HG03045 (cell line): Measurements from ENCODE around the gene ZMYND15.

ENCODE experiments used
- ATAC-seq: cut with Tn5 transposase; IDR thresholded peaks from one replicate; pipeline ENCODE4 v1.9.1; 2021; ENCODE audit warnings: mild to moderate bottlenecking, moderate library complexity; ENCODE audit not compliant: unreplicated experiment

The ZMYND15 gene

DNA sequence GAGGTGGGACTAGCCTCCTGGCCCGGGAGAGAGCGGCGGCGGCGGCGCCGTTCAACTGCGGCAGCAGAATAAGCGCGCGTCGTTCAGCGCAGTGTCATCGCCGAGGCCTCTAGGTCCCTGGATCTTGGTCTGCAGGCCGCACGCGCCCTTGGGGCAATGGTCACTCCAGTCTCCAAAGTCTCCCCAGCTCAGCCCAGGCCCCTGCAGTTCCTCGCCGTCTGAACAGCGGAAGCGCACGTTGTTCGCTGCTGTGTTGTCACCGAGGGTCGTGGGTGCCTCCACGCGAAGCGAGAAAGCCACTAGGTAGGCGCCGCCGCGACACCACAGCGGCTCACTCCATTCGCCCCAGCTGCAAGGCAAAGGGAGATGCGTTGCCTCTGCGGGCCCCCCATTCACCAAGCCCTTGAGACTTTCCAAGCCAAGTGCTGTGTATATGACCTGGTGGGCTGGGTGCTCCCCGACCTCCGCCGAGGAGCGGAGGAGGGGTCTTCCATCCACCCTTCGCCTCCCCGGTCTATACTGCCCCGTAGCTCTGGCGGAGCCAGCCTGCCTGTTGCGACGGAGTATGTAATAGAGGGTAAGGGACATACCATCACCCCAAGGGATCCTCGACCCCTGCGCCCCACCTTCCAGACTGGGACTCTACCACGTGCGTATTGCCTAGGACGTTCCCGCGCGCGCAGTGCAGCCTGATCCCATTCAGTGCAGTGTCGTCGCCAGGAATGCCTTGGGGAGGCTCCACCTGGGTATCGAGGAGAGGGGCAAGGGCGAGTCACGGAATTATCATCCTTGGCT is 45.9 kb downstream of the ZMYND15 start:
- ATAC-seq = no peak

DNA sequence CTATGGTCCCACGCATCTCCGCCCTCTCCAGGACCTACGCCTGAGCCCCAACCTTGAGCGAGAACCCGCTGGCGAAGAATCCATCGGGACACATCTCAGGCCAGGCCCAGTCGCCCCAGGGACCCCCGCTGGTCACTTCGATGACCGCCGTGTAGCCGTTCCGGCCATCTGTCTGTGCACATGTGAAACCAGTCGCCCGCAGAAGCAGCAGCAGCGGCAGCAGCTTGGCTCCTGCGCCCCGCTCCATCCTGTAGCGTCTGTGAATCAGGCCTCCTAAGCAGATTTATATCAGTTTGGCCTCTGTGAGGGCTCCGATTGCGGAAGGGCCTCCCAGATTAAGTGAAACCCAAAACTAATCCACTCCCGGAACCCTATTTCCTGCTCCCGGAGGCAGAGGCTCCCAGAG is 46.5 kb downstream of the ZMYND15 start, which contains the start of gene VMO1:
TSS of gene VMO1 (minus strand) at position 259 of the 406 bp plus-strand sequence. CDS start at position 247, 12 bp downstream.
- ATAC-seq = no peak

DNA sequence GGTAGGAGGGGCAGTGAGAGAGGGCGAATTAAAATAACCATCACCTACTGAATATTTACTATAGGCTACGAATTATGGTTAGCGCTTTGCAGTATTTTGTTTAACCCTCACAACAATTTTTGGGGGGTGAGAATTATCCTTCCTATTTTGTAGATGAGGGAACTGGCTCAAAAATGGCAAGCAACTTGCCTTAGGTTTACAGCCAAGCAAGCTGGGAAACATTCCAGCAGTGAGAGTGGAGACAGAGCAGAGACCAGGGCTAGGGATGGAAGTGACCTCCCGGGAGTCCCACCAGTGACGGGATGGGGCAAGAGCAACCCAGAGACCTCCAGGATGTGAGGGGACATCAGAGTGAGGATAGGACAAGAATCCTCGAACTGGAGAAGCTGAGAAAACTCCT is 46.9 kb downstream of the ZMYND15 start:
- no peak for ATAC-seq

DNA sequence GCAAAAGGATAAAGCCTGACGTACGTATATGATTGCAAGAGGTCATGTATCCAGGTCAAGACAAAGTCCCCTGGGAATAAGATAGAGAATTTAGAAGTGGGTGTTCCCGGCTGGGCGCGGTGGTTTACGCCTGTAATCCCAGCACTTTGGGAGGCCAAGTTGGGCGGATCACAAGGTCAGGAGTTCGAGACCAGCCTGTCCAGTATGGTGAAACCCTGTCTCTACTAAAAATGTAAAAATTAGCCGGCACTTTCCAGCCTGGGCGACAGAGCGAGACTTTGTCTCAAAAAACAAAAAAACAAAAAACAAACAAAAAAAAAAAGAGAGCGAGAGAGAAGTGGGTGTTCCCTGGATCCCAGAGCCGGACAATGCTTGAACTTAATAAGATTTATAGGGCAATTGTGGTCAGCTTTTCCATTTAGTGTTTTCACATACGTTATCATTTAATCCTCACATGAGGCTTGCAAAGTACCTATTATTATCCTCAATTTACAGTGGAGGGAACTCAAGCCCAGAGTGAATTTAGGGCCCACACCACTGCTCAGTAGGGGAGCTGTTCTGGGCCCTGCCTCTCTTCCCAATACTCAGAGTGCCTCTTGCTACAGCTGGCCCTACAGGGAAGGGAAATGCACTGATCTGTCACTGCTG is 48.6 kb downstream of the ZMYND15 start:
- ATAC-seq = no peak

DNA sequence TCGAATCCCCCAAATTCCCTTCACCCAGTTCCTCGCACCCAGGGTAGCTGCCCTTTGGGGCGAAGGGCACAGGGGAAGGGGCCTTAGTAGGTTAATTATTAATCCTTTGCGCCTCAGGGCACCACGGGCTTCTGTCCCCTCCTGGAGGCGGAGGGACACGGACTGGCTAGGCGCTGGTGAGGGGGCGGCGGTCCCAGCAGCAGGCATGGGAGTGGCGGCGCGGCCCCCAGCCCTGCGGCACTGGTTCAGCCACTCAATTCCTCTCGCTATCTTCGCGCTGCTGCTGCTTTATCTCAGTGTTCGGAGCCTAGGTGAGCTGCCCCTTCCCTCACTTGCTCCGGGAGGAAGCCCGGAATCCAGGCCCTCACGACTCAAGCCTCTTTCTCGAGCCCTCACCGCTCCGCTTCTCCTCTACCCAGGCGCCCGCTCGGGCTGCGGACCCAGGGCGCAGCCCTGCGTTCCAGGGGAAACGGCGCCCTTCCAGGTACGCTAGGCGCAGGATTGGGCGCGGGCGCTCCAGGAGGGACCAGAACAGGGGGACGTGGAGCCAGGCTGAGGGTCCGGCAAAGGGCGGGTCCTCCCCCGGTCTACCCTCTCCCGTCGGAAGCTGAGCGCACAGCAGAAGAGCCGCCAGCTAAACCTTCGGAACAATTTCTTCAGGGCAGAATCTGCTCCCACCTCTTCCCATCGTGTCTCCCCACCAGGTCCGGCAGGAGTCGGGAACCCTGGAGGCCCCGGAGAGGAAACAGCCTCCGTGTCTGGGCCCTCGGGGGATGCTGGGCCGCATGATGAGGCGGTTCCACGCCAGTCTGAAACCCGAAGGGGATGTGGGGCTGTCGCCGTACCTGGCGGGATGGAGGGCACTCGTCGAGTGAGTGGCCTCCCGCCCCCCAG is 49.4 kb downstream of the ZMYND15 start, which contains the start of gene GLTPD2:
TSS of gene GLTPD2 (plus strand) at position 158 of the 894 bp plus-strand sequence. CDS start at position 206, 48 bp downstream.
- ATAC-seq = no peak

DNA sequence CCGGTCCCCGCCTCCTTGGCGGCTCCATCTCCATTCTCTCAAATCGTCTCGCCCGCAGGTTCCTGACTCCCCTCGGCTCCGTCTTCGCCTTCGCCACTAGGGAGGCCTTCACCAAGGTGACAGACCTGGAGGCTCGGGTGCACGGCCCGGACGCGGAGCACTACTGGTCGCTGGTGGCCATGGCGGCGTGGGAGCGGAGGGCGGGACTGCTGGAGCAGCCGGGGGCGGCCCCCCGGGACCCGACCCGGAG is 50.0 kb downstream of the ZMYND15 start:
- no peak for ATAC-seq

DNA sequence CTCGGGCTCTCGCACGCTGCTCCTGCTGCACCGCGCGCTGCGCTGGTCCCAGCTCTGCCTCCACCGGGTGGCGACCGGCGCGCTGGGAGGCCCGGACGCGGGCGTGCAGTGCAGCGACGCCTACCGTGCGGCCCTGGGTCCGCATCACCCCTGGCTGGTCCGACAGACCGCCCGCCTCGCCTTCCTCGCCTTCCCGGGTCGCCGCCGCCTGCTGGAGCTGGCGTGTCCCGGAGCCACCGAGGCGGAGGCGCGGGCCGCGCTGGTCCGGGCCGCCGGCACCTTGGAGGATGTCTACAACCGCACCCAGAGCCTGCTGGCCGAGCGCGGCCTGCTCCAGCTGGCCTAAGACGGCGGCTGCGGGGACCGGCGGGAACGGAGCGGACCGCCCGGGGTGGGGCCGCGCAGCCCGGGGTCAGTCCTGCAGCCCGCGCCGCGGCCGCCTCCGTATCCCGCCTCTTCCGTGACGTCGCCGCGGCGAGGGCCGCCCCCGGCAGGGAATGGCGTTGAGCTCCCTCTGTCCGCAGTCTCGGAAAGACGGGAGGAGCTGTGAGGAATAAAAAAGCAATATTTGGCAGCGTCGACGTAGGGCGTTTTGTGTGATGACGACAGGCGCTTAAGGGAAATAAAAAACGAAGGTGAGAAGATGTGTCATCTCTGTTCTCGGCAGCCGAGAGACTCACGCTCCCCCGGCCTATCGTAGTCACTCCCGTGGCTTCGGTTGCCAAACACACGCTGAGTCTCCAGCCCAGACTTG is 50.5 kb downstream of the ZMYND15 start:
- ATAC-seq = peak; percentile 76

DNA sequence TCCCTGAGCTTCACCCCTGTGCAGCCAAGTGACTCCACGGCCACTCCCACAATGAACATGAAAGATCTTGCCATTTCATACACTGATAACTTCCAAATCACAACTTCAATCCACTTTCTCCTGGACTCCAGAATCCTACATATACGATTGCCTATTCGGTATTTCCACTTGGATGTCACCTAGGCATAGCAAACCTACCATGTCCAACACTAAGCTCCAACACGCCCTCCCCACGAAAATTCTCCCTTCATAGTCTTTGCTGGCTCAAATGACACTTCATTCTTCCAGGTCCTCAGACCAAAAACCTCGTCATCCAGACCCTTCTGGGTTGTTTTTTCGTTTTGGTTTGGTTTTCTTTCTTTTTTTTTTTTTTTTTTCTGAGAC is 51.1 kb downstream of the ZMYND15 start:
- ATAC-seq = no peak

DNA sequence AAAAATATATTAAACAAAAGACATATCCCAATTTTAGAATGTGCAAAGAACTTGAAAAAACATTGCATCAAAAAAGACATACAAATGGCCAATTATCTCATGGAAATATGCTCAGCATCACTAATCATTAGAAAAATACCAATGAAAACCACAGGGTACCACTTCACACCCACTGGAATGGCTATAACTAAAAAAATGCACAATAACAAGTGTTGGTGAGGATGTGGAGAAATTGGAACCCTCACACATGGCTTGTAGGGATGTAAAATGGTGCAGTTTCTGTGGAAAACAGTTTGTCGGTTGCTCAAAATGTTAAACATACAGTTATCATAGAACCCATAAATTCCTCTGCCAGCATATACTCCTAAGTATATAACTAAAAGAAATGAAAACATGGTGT is 55.5 kb downstream of the ZMYND15 start:
- no peak for ATAC-seq
